ENCODE data around the gene TEKT2. TPM values are rescaled to one million over a fixed set of nuclear protein-coding genes. Genes with fewer than 3 reads are reported as not detected.

TEKT2 gene
- total and polyA plus RNA-seq, 2 of the 4 experiments (the other 2 are of a cell fraction), result 0.18 TPM; not detected in 1

DNA sequence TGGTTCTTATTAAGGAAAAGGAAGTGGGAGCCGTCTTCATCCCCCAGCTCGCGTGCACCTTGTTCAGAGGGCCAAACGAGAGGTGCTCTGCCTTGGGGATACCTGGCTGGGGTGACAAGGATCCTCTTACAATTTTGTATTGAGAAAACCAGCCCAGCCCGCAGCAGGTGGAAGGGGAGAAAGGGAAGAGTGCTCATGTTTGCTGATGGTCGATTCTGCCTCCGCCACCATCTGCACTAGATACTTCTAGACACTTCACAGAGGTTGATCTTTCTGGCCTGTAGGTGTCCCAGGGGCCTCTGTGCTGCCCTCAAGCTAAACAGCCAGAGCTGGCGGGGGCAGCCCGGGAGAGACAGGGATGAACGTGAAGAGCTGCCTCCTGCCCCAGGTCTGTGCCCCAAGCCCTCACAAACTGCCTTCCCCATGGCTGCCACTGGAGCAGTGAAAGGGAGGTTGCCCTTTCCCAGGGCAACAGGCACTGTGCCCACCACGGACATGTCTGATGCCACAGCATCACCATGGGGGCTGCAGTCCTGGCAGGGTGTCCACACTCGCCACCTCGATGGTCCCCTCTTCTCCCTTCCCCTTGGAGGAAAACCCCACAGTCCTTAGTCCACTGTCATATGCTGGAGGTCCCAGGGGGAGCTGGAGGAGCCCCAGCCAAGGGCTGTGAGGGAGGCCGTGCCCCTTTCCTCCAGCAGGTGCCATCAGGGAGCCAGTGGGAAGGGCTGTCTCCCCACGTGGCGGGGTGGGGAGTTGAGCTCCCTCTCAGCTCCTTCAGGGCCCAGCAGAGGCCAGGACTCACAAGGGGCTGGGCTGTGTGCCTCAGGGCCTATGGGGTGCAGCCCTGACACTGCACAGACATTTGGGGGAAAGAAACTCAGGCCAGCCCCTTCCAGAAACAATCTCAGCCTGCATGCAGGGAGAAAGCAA is 12.9 kb downstream of the TEKT2 start:
- H3K4me3 ChIP-seq (ENCODE audit: insufficient read depth, low read depth, low read length), result no peak overlapping the region
- peaks cover 33% of the 10 kb centered on the region for H3K36me3 ChIP-seq (ENCODE audit: control insufficient read depth, insufficient read depth, low read length)
- dilution Hi-C loops (cut with HindIII; ENCODE audit: low sequenced_read_pairs, unreplicated experiment) (no loop called here), in situ Hi-C loops (cut with MboI; ENCODE audit: low sequenced_read_pairs) (no loop called here), intact Hi-C loops (cut with micrococcal nuclease) (no loop called here)
- no peaks in the 10 kb centered on the region for H3K9me1 ChIP-seq (ENCODE audit: insufficient read depth, low read length)
- ChIA-PET POLR2A (ENCODE audit: unreplicated experiment) (no interaction called here), CTCF (interaction anchor here (0.6 to 1.1 kb wide), 2 partner anchors 38 to 141 kb away, joined by 4 to 5 read pairs; no protein-coding TSS in a partner anchor)
- H3K14ac ChIP-seq (replicated peaks; ENCODE audit: low read depth, low read length), result no peak overlapping the region
- H4K5ac ChIP-seq (ENCODE audit: low read depth, low read length), result no peak overlapping the region
- H3K27ac ChIP-seq (ENCODE audit: insufficient read depth, low read length), result no peak overlapping the region
- no peaks in the 10 kb centered on the region for H3K27me3 ChIP-seq (ENCODE audit: control insufficient read depth, insufficient read depth, low read length)
- WGBS, 2 experiments (ENCODE audit: extremely low coverage in 2 of 2, insufficient read length in 1 of 2), result no CpG with 5 or more reads among the region's 16 CpGs
- no peak overlapping the region for H3K4ac ChIP-seq (ENCODE audit: low read depth, low read length)
- H2AFZ ChIP-seq (replicated peaks; ENCODE audit: low read length, poor library complexity), result no peak overlapping the region
- H3K4me1 ChIP-seq (ENCODE audit: control insufficient read depth, insufficient read depth, low read length), result no peaks in the 10 kb centered on the region
- TF ChIP-seq NFE2L2 (IDR thresholded peaks at IDR 0.05; ENCODE audit: low read depth, low read length), result no peak
- TF ChIP-seq SMC3 (IDR thresholded peaks at IDR 0.05; ENCODE audit: low read depth, low read length), result peak; percentile 23; the same call in 1 of the 2 replicates
- TF ChIP-seq CTCF (conservative IDR thresholded peaks at IDR 0.05; ENCODE audit: low read depth, low read length), result peak; percentile 29; the same call in 1 of the 2 replicates
- TF ChIP-seq, protein P1, sequence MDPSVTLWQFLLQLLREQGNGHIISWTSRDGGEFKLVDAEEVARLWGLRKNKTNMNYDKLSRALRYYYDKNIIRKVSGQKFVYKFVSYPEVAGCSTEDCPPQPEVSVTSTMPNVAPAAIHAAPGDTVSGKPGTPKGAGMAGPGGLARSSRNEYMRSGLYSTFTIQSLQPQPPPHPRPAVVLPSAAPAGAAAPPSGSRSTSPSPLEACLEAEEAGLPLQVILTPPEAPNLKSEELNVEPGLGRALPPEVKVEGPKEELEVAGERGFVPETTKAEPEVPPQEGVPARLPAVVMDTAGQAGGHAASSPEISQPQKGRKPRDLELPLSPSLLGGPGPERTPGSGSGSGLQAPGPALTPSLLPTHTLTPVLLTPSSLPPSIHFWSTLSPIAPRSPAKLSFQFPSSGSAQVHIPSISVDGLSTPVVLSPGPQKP (IDR thresholded peaks at IDR 0.05; ENCODE audit: borderline replicate concordance, low read depth, low read length), result no peak
- TF ChIP-seq RAD21 (IDR thresholded peaks at IDR 0.05; ENCODE audit: low read length), result peak; percentile 28
- TF ChIP-seq, protein P2, sequence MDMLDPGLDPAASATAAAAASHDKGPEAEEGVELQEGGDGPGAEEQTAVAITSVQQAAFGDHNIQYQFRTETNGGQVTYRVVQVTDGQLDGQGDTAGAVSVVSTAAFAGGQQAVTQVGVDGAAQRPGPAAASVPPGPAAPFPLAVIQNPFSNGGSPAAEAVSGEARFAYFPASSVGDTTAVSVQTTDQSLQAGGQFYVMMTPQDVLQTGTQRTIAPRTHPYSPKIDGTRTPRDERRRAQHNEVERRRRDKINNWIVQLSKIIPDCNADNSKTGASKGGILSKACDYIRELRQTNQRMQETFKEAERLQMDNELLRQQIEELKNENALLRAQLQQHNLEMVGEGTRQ (IDR thresholded peaks at IDR 0.05; ENCODE audit: low read depth, low read length), result peak; percentile 57; the same call in 1 of the 2 replicates
- no peak overlapping the region for H2BK5ac ChIP-seq (ENCODE audit: low read depth, low read length, poor library complexity, severe bottlenecking)
- H3K9ac ChIP-seq (ENCODE audit: low read depth, low read length), result no peak overlapping the region
- H2BK15ac ChIP-seq (ENCODE audit: low read depth, low read length), result no peak overlapping the region
- no peak overlapping the region for H2BK20ac ChIP-seq (ENCODE audit: low read depth, low read length)
- H4K8ac ChIP-seq (ENCODE audit: low read depth in 2 of 2, low read length in 2 of 2), result no peak overlapping the region
- H4K20me1 ChIP-seq (ENCODE audit: insufficient read depth, low read length), result no peaks in the 10 kb centered on the region; the same call in 1 of the 2 replicates
- no peak overlapping the region for H2AK5ac ChIP-seq (ENCODE audit: low read depth, low read length)
- DNase-seq (peak; percentile 5), ATAC-seq (ENCODE audit: low read depth) (peak; percentile 31)
- no peak overlapping the region for H3K23ac ChIP-seq (ENCODE audit: low read depth, low read length)
- no peaks in the 10 kb centered on the region for H3K9me3 ChIP-seq (ENCODE audit: control insufficient read depth, insufficient read depth, low read length)
- no peak overlapping the region for H3K56ac ChIP-seq (ENCODE audit: extremely low read depth, insufficient read depth, low read length)
- no peak overlapping the region for H3K18ac ChIP-seq (ENCODE audit: low read depth, low read length)
- H3K79me1 ChIP-seq (ENCODE audit: low read depth in 1 of 2, low read length in 2 of 2), result peaks cover 14 to 16% of the 10 kb centered on the region in 2 experiments; a peak in 3 of 4 replicates
- no peak overlapping the region for H2AK9ac ChIP-seq (replicated peaks; ENCODE audit: low read depth, low read length, poor library complexity)
- BruUV-seq (replicated peaks), result no TSS peak
- no peak overlapping the region for H2BK120ac ChIP-seq (ENCODE audit: low read depth, low read length)
- no peak overlapping the region for H4K91ac ChIP-seq (ENCODE audit: insufficient read depth, low read depth, low read length)
- no peak overlapping the region for H3K4me2 ChIP-seq (ENCODE audit: low read depth, low read length)

All from IMR-90 (cell line).